T-helper 2 cell treated with Interferon-gamma antibody and Interleukin-4, amounts not matched to agents 100 ng/mL and 5 ng/mL, for 36 hours (primary cell): ENCODE results near the gene SRSF8. TPM values are rescaled to one million over a fixed set of nuclear protein-coding genes. Genes with fewer than 3 reads are reported as not detected.

Experiments
- intact Hi-C: fragments of 100-400 bp; cut with micrococcal nuclease; formaldehyde crosslinking; loops from one replicate; pipeline ENCODE4 v1.15.1; 2023
- total RNA-seq: library from RNA; stranded (reverse); gene quantifications from 2 replicates; pipeline ENCODE4 v1.2.3, GENCODE V29; 2022

SRSF8 gene
- total RNA-seq, 1 donor from 2014 or later: 33.4 TPM

GRCh38 chr11:95067841-95068219 lies 1.1 kb downstream of the SRSF8 start:
- intact Hi-C loops: loop anchor here (1.0 to 10.0 kb wide), 11 partner anchors 21 to 1871 kb away; partner anchors contain the start of genes AMOTL1, ANKRD49, CWC15 and ENDOD1

- intact Hi-C loops: loop anchor here (1.0 to 10.0 kb wide), 10 partner anchors 21 to 1871 kb away; partner anchors contain the start of genes AMOTL1, ANKRD49, ENDOD1 and FAM76B
Measured at GRCh38 chr11:95068549-95068948, 1.8 kb downstream of the SRSF8 start.

- intact Hi-C loops: no loop called here
Measured at GRCh38 chr11:95070471-95070870, 3.8 kb downstream of the SRSF8 start.

GRCh38 chr11:95072948-95073347 lies 6.2 kb downstream of the SRSF8 start:
- intact Hi-C loops: no loop called here

GRCh38 chr11:95074792-95075563 lies 8.3 kb downstream of the SRSF8 start:
- intact Hi-C loops: no loop called here

GRCh38 chr11:95076416-95076815 lies 9.7 kb downstream of the SRSF8 start:
- intact Hi-C loops: no loop called here

- intact Hi-C loops: no loop called here
Measured at GRCh38 chr11:95076981-95077380, 10.3 kb downstream of the SRSF8 start.

- intact Hi-C loops: no loop called here
Measured at GRCh38 chr11:95078526-95078925, 11.8 kb downstream of the SRSF8 start.

- intact Hi-C loops: loop anchor here (10.0 kb wide), 1 partner anchor 1336 kb away; the partner anchor contains the start of genes C11orf54 and TAF1D
Measured at GRCh38 chr11:95081010-95081409, 14.3 kb downstream of the SRSF8 start.

- intact Hi-C loops: loop anchor here (10.0 kb wide), 1 partner anchor 1337 kb away; the partner anchor contains the start of genes C11orf54 and TAF1D
Measured at GRCh38 chr11:95081412-95081811, 14.7 kb downstream of the SRSF8 start.

- intact Hi-C loops: loop anchor here (10.0 kb wide), 1 partner anchor 1338 kb away; the partner anchor contains the start of genes C11orf54 and TAF1D
Measured at GRCh38 chr11:95082576-95083001, 15.9 kb downstream of the SRSF8 start.

GRCh38 chr11:95084509-95084908 lies 17.8 kb downstream of the SRSF8 start:
- intact Hi-C loops: loop anchor here (10.0 kb wide), 1 partner anchor 1340 kb away; the partner anchor contains the start of genes C11orf54 and TAF1D

- intact Hi-C loops: loop anchor here (5.0 to 10.0 kb wide), 2 partner anchors 617 to 1340 kb away; partner anchors contain the start of genes C11orf54 and TAF1D
Measured at GRCh38 chr11:95085117-95085816, 18.5 kb downstream of the SRSF8 start.

GRCh38 chr11:95086151-95086550 lies 19.4 kb downstream of the SRSF8 start:
- intact Hi-C loops: loop anchor here (5.0 to 10.0 kb wide), 2 partner anchors 616 to 1341 kb away; partner anchors contain the start of genes C11orf54 and TAF1D

- intact Hi-C loops: loop anchor here (5.0 to 10.0 kb wide), 2 partner anchors 615 to 1342 kb away; partner anchors contain the start of genes C11orf54 and TAF1D
Measured at GRCh38 chr11:95086836-95087570, 20.3 kb downstream of the SRSF8 start.

- intact Hi-C loops: loop anchor here (1.0 to 10.0 kb wide), 7 partner anchors 21 to 1344 kb away; partner anchors contain the start of genes C11orf54, CWC15, FAM76B and KDM4D
Measured at GRCh38 chr11:95088946-95089619, 22.4 kb downstream of the SRSF8 start.

- intact Hi-C loops: loop anchor here (1.0 to 10.0 kb wide), 8 partner anchors 22 to 1345 kb away; partner anchors contain the start of genes C11orf54, CWC15, FAM76B and JRKL
Measured at GRCh38 chr11:95089620-95090542, 23.2 kb downstream of the SRSF8 start, which contains the start of gene ENDOD1. ENDOD1 (plus strand) TSS chr11:95089846; CDS start chr11:95089928, 82 bp downstream.

GRCh38 chr11:95091663-95092180 lies 25.0 kb downstream of the SRSF8 start:
- intact Hi-C loops: loop anchor here (2.0 kb wide), 1 partner anchor 1299 kb away; the partner anchor contains the start of gene JRKL
